ENCODE data around the gene CPT1A.

CPT1A gene

GRCh38 chr11:68750195-68751003 lies 91.3 kb downstream of the CPT1A start:
- H3K27ac ChIP-seq (ENCODE audit: low read depth, low read length), result no peak overlapping the region
- H4K20me1 ChIP-seq (ENCODE audit: low read depth, low read length), result no peaks in the 10 kb centered on the region
- H3K4me2 ChIP-seq (ENCODE audit: low read depth, low read length, poor library complexity, severe bottlenecking), result no peak overlapping the region
- H3K27me3 ChIP-seq (ENCODE audit: low read length), result no peaks in the 10 kb centered on the region
- H3K9me3 ChIP-seq (ENCODE audit: insufficient read depth, low read length), result no peaks in the 10 kb centered on the region
- H2AFZ ChIP-seq (ENCODE audit: low read depth, low read length, severe bottlenecking), result no peak overlapping the region
- no peaks in the 10 kb centered on the region for H3K9me2 ChIP-seq (replicated peaks; ENCODE audit: insufficient read depth, low read length)
- H3K9ac ChIP-seq (ENCODE audit: low read length), result no peak overlapping the region
- no peaks in the 10 kb centered on the region for H3K36me3 ChIP-seq (ENCODE audit: low read length)
- no peak for TF ChIP-seq CTCF (IDR thresholded peaks at IDR 0.05; ENCODE audit: insufficient read depth, low read length, poor library complexity, severe bottlenecking)
- TF ChIP-seq EZH2phosphoT487 (conservative IDR thresholded peaks at IDR 0.05; ENCODE audit: low read length), result no peak
- H3K79me2 ChIP-seq (ENCODE audit: insufficient read depth, low read length), result no peaks in the 10 kb centered on the region
- no peak overlapping the region for H3K4me3 ChIP-seq (ENCODE audit: insufficient read depth, low read length, poor library complexity, severe bottlenecking)
- peaks cover 3% of the 10 kb centered on the region; the same call in 1 of the 2 replicates for H3F3A ChIP-seq (ENCODE audit: insufficient read depth)

- Histone ChIP-seq H3K4me3 (ENCODE audit: insufficient read depth, low read length, poor library complexity, severe bottlenecking) (no peak overlapping the region), H3K9me2 (replicated peaks; ENCODE audit: insufficient read depth, low read length) (no peaks in the 10 kb centered on the region), H3K36me3 (ENCODE audit: low read length) (no peaks in the 10 kb centered on the region), H3K27ac (ENCODE audit: low read depth, low read length) (no peak overlapping the region), H3K9ac (ENCODE audit: low read length) (no peak overlapping the region), H3K79me2 (ENCODE audit: insufficient read depth, low read length) (no peaks in the 10 kb centered on the region), H3K9me3 (ENCODE audit: insufficient read depth, low read length) (no peaks in the 10 kb centered on the region), H2AFZ (ENCODE audit: low read depth, low read length, severe bottlenecking) (no peak overlapping the region), H3K27me3 (ENCODE audit: low read length) (no peaks in the 10 kb centered on the region), H3K4me2 (ENCODE audit: low read depth, low read length, poor library complexity, severe bottlenecking) (no peak overlapping the region), H3F3A (ENCODE audit: insufficient read depth) (peaks cover 3% of the 10 kb centered on the region; the same call in 1 of the 2 replicates), H4K20me1 (ENCODE audit: low read depth, low read length) (no peaks in the 10 kb centered on the region)
- TF ChIP-seq CTCF (IDR thresholded peaks at IDR 0.05; ENCODE audit: insufficient read depth, low read length, poor library complexity, severe bottlenecking) (no peak), EZH2phosphoT487 (conservative IDR thresholded peaks at IDR 0.05; ENCODE audit: low read length) (no peak)
These were observed 92.2 kb downstream of the CPT1A start for GRCh38 chr11:68749229-68750123.

GRCh38 chr11:68748061-68748460 lies 93.7 kb downstream of the CPT1A start:
- Histone ChIP-seq H3K27me3 (ENCODE audit: low read length) (no peaks in the 10 kb centered on the region), H3K4me2 (ENCODE audit: low read depth, low read length, poor library complexity, severe bottlenecking) (no peak overlapping the region), H3K9me2 (replicated peaks; ENCODE audit: insufficient read depth, low read length) (no peaks in the 10 kb centered on the region), H3K27ac (ENCODE audit: low read depth, low read length) (no peak overlapping the region), H3K36me3 (ENCODE audit: low read length) (no peaks in the 10 kb centered on the region), H3K9me3 (ENCODE audit: insufficient read depth, low read length) (no peaks in the 10 kb centered on the region), H3K9ac (ENCODE audit: low read length) (no peak overlapping the region), H4K20me1 (ENCODE audit: low read depth, low read length) (no peaks in the 10 kb centered on the region), H3K79me2 (ENCODE audit: insufficient read depth, low read length) (no peaks in the 10 kb centered on the region), H3K4me3 (ENCODE audit: insufficient read depth, low read length, poor library complexity, severe bottlenecking) (no peak overlapping the region), H2AFZ (ENCODE audit: low read depth, low read length, severe bottlenecking) (no peak overlapping the region), H3F3A (ENCODE audit: insufficient read depth) (peaks cover 3% of the 10 kb centered on the region; the same call in 1 of the 2 replicates)
- TF ChIP-seq EZH2phosphoT487 (conservative IDR thresholded peaks at IDR 0.05; ENCODE audit: low read length) (no peak), CTCF (IDR thresholded peaks at IDR 0.05; ENCODE audit: insufficient read depth, low read length, poor library complexity, severe bottlenecking) (no peak)
